ENCODE data around the gene IFNE.

- TF ChIP-seq, protein P1, sequence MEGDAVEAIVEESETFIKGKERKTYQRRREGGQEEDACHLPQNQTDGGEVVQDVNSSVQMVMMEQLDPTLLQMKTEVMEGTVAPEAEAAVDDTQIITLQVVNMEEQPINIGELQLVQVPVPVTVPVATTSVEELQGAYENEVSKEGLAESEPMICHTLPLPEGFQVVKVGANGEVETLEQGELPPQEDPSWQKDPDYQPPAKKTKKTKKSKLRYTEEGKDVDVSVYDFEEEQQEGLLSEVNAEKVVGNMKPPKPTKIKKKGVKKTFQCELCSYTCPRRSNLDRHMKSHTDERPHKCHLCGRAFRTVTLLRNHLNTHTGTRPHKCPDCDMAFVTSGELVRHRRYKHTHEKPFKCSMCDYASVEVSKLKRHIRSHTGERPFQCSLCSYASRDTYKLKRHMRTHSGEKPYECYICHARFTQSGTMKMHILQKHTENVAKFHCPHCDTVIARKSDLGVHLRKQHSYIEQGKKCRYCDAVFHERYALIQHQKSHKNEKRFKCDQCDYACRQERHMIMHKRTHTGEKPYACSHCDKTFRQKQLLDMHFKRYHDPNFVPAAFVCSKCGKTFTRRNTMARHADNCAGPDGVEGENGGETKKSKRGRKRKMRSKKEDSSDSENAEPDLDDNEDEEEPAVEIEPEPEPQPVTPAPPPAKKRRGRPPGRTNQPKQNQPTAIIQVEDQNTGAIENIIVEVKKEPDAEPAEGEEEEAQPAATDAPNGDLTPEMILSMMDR (IDR thresholded peaks at IDR 0.05; ENCODE audit: low read depth, low read length, missing input control), result no peak
- TF ChIP-seq TAF1 (conservative IDR thresholded peaks at IDR 0.05) (no peak), REST (IDR thresholded peaks at IDR 0.05) (no peak), EGR1 (IDR thresholded peaks at IDR 0.05; ENCODE audit: low read depth in 2 of 2) (no peak)
- TF ChIP-seq, protein P2, sequence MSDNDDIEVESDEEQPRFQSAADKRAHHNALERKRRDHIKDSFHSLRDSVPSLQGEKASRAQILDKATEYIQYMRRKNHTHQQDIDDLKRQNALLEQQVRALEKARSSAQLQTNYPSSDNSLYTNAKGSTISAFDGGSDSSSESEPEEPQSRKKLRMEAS (IDR thresholded peaks at IDR 0.05), result no peak
- TF ChIP-seq, protein P3, sequence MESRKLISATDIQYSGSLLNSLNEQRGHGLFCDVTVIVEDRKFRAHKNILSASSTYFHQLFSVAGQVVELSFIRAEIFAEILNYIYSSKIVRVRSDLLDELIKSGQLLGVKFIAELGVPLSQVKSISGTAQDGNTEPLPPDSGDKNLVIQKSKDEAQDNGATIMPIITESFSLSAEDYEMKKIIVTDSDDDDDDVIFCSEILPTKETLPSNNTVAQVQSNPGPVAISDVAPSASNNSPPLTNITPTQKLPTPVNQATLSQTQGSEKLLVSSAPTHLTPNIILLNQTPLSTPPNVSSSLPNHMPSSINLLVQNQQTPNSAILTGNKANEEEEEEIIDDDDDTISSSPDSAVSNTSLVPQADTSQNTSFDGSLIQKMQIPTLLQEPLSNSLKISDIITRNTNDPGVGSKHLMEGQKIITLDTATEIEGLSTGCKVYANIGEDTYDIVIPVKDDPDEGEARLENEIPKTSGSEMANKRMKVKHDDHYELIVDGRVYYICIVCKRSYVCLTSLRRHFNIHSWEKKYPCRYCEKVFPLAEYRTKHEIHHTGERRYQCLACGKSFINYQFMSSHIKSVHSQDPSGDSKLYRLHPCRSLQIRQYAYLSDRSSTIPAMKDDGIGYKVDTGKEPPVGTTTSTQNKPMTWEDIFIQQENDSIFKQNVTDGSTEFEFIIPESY (IDR thresholded peaks at IDR 0.05), result no peak
These were observed 9.6 kb upstream of the IFNE start for GRCh38 chr9:21491756-21492155.

All from liver (tissue), 3 donors.